H1 (cell line): ENCODE measurements around the gene SRPRA. TPM values are rescaled to one million over a fixed set of nuclear protein-coding genes. Genes with fewer than 3 reads are reported as not detected.

Experiments used
- CTCF ChIA-PET: fragments of 300-600 bp; sonication (Branson Sonifier 250); formaldehyde crosslinking; loops from one replicate; lab custom pipeline; 2021; ENCODE audit not compliant: partially characterized antibody; lab: Charles Lee
- POLR2A ChIA-PET: fragments of 300-600 bp; sonication (Branson Sonifier 250); formaldehyde crosslinking; loops from one replicate; lab custom pipeline; 2021; ENCODE audit warnings: inconsistent platforms; ENCODE audit not compliant: partially characterized antibody; lab: Charles Lee
- DNase-seq, 2 experiments: peaks; one replicate each; pipeline versions ENCODE4 v3.0.0 to v3.0.0-alpha.2; 2010 to 2022; ENCODE audit warnings: low spot score in 2 of 2, low read depth in 1 of 2, mixed read lengths in 1 of 2
- FAIRE-seq: peaks from 2 replicates; lab custom pipeline; 2011; peaks lifted over from hg19 to GRCh38; lab: Jason Lieb, UNC
- H2AFZ ChIP-seq: 2 replicates; pipeline ENCODE4 v1.8.1; 2012; ENCODE audit warnings: low read length, inconsistent platforms
- H2AK5ac ChIP-seq: 2 replicates; pipeline ENCODE4 v1.6.1; 2013; ENCODE audit warnings: low read depth, low read length
- H2BK120ac ChIP-seq: replicated peaks from 2 replicates; pipeline ENCODE3; 2013; ENCODE audit warnings: low read depth, low read length, inconsistent platforms
- H2BK12ac ChIP-seq: 2 replicates; pipeline ENCODE4 v1.6.1; 2013; ENCODE audit warnings: low read depth, low read length
- H2BK15ac ChIP-seq: 2 replicates; pipeline ENCODE4 v1.6.1; 2013; ENCODE audit warnings: low read length
- H2BK20ac ChIP-seq: 2 replicates; pipeline ENCODE4 v1.6.1; 2013; ENCODE audit warnings: low read length
- H2BK5ac ChIP-seq: 2 replicates; pipeline ENCODE4 v1.6.1; 2013; ENCODE audit warnings: low read depth, low read length
- H3K14ac ChIP-seq: 2 replicates; pipeline ENCODE4 v1.6.1; 2013; ENCODE audit warnings: inconsistent platforms; ENCODE audit not compliant: insufficient read length
- H3K18ac ChIP-seq: 2 replicates; pipeline ENCODE4 v1.6.1; 2013; ENCODE audit warnings: low read length; ENCODE audit errors: extremely low read depth
- H3K23ac ChIP-seq: 2 replicates; pipeline ENCODE4 v1.6.1; 2013; ENCODE audit warnings: inconsistent platforms; ENCODE audit not compliant: insufficient read length
- H3K23me2 ChIP-seq: 2 replicates; pipeline ENCODE4 v1.6.1; 2013; ENCODE audit warnings: low read depth, low read length
- H3K27ac ChIP-seq: 2 replicates; pipeline ENCODE4 v1.6.1; 2011; ENCODE audit warnings: low read depth, low read length, inconsistent platforms
- H3K27me3 ChIP-seq, 4 experiments: replicated peaks in 1 of 4; 1 replicate in 1 of 4; 2 replicates in 3 of 4; pipeline versions ENCODE4 v1.6.1 to v1.8.1; 2011 to 2013; ENCODE audit warnings: low read length in 3 of 4, mild to moderate bottlenecking in 3 of 4, inconsistent platforms in 2 of 4, mixed read lengths in 2 of 4, moderate library complexity in 1 of 4; ENCODE audit not compliant: control insufficient read depth in 3 of 4, insufficient read depth in 3 of 4; ENCODE audit errors: extremely low read depth in 1 of 4
- H3K36me3 ChIP-seq, 4 experiments: 2 replicates each; pipeline versions ENCODE4 v1.6.1 to v1.8.1; 2011 to 2013; ENCODE audit warnings: mild to moderate bottlenecking in 4 of 4, low read length in 3 of 4, moderate library complexity in 2 of 4, control low read depth in 1 of 4, inconsistent platforms in 1 of 4; ENCODE audit not compliant: insufficient read depth in 4 of 4, control insufficient read depth in 2 of 4
- H3K4ac ChIP-seq: replicated peaks from 2 replicates; pipeline ENCODE3; 2013; ENCODE audit warnings: low read length, low read depth, mixed read lengths, inconsistent platforms; ENCODE audit not compliant: insufficient read length
- H3K4me1 ChIP-seq, 4 experiments: replicated peaks in 1 of 4; 1 replicate in 1 of 4; 2 replicates in 3 of 4; pipeline versions ENCODE4 v1.6.1 to v1.8.1; 2011 to 2013; ENCODE audit warnings: low read length in 3 of 4, inconsistent platforms in 2 of 4, mixed read lengths in 1 of 4; ENCODE audit not compliant: insufficient read depth in 4 of 4, control insufficient read depth in 3 of 4
- H3K4me2 ChIP-seq, 2 experiments: 2 replicates each; pipeline versions ENCODE4 v1.6.1 to v1.8.1; 2011 to 2013; ENCODE audit warnings: low read depth in 2 of 2, low read length in 2 of 2, control low read depth in 1 of 2, inconsistent platforms in 1 of 2, mild to moderate bottlenecking in 1 of 2; ENCODE audit not compliant: insufficient read depth in 1 of 2
- H3K4me3 ChIP-seq, 4 experiments: fragments of 200-600, 300-600 bp in 1 of 4; sonication (generic), shearing (Covaris generic), sonication (Bioruptor Twin) in 1 of 4; 2 replicates each; pipeline versions ENCODE4 v1.5.1 to v1.8.1; 2011 to 2016; ENCODE audit warnings: low read length in 4 of 4, low read depth in 3 of 4, control low read depth in 2 of 4, inconsistent platforms in 2 of 4, mild to moderate bottlenecking in 2 of 4, mixed read lengths in 1 of 4, moderate library complexity in 1 of 4; ENCODE audit not compliant: insufficient read depth in 2 of 4; ENCODE audit errors: extremely low read depth in 1 of 4
- H3K56ac ChIP-seq: replicated peaks from 2 replicates; pipeline ENCODE3; 2013; ENCODE audit warnings: low read depth, mild to moderate bottlenecking, mixed read lengths, low read length, inconsistent platforms; ENCODE audit not compliant: insufficient read length
- H3K79me1 ChIP-seq: 2 replicates; pipeline ENCODE4 v1.6.1; 2013; ENCODE audit warnings: low read depth, low read length, control low read depth
- H3K79me2 ChIP-seq, 2 experiments: 2 replicates each; pipeline versions ENCODE4 v1.6.1 to v1.8.1; 2012 to 2013; ENCODE audit warnings: low read length in 2 of 2, mild to moderate bottlenecking in 2 of 2, inconsistent platforms in 1 of 2; ENCODE audit not compliant: insufficient read depth in 2 of 2, control insufficient read depth in 1 of 2
- H3K9ac ChIP-seq, 4 experiments: replicated peaks in 1 of 4; 1 replicate in 1 of 4; 2 replicates in 3 of 4; pipeline versions ENCODE4 v1.6.1 to v1.8.1; 2011 to 2013; ENCODE audit warnings: low read depth in 3 of 4, low read length in 3 of 4, control low read depth in 2 of 4, mild to moderate bottlenecking in 2 of 4, moderate library complexity in 2 of 4, inconsistent platforms in 1 of 4; ENCODE audit errors: extremely low read depth in 1 of 4
- H3K9me3 ChIP-seq, 2 experiments: 2 replicates each; pipeline versions ENCODE4 v1.6.1 to v1.8.1; 2012 to 2013; ENCODE audit warnings: mild to moderate bottlenecking in 2 of 2, moderate library complexity in 2 of 2, control low read depth in 1 of 2, inconsistent platforms in 1 of 2, low read depth in 1 of 2, low read length in 1 of 2, mixed read lengths in 1 of 2; ENCODE audit not compliant: insufficient read depth in 2 of 2
- H4K20me1 ChIP-seq, 2 experiments: replicated peaks in 1 of 2; 2 replicates each; pipeline versions ENCODE3 to v1.8.1; 2011 to 2013; ENCODE audit warnings: inconsistent platforms in 2 of 2, low read length in 2 of 2, mild to moderate bottlenecking in 1 of 2; ENCODE audit not compliant: insufficient read depth in 2 of 2, control insufficient read depth in 1 of 2
- H4K5ac ChIP-seq: 2 replicates; pipeline ENCODE4 v1.6.1; 2013; ENCODE audit warnings: low read length, low read depth, mixed read lengths, inconsistent platforms; ENCODE audit not compliant: insufficient read length
- H4K8ac ChIP-seq: 2 replicates; pipeline ENCODE4 v1.8.0; 2013; ENCODE audit warnings: mild to moderate bottlenecking, moderate library complexity, low read length, inconsistent platforms; ENCODE audit not compliant: insufficient read depth; ENCODE audit errors: extremely low read depth
- H4K91ac ChIP-seq: replicated peaks from 2 replicates; pipeline ENCODE3; 2013; ENCODE audit warnings: low read length, mixed read lengths, inconsistent platforms; ENCODE audit not compliant: insufficient read length
- ASH2L ChIP-seq: fragments of 200-600, 300-600 bp; sonication (generic); IDR thresholded peaks from one replicate; pipeline ENCODE4 v1.7.1; 2017; ENCODE audit warnings: low read length
- CBX5 ChIP-seq: fragments of 300-800, 300-1000 bp; sonication (generic); IDR thresholded peaks from 2 replicates; pipeline ENCODE4 v1.7.1; 2016; ENCODE audit warnings: antibody characterized with exemption, low read length, low read depth
- E2F6 ChIP-seq: IDR thresholded peaks from 2 replicates; pipeline ENCODE4 v1.6.1; 2012; ENCODE audit warnings: inconsistent platforms
- EP300 ChIP-seq, 2 experiments: IDR thresholded peaks; 1 replicate in 1 of 2; 2 replicates in 1 of 2; pipeline ENCODE4 v1.6.1; 2011 to 2012; ENCODE audit warnings: low read depth in 2 of 2, low read length in 2 of 2, mild to moderate bottlenecking in 2 of 2, borderline replicate concordance in 1 of 2, inconsistent platforms in 1 of 2, moderate library complexity in 1 of 2
- EZH2 ChIP-seq: fragments of 200-600 bp; sonication (generic); IDR thresholded peaks from 2 replicates; pipeline ENCODE4 v1.7.1; 2012; ENCODE audit warnings: low read depth, mild to moderate bottlenecking, moderate library complexity, low read length, inconsistent platforms; ENCODE audit not compliant: severe bottlenecking
- HDAC2 ChIP-seq, 2 experiments: fragments of 300-600 bp in 1 of 2; sonication (generic) in 1 of 2; IDR thresholded peaks; 2 replicates each; pipeline ENCODE4 v1.6.1; 2011 to 2012; ENCODE audit warnings: low read depth in 2 of 2, low read length in 2 of 2, mild to moderate bottlenecking in 2 of 2, moderate library complexity in 2 of 2, borderline replicate concordance in 1 of 2, inconsistent platforms in 1 of 2
- NRF1 ChIP-seq: IDR thresholded peaks from 2 replicates; pipeline ENCODE4 v1.6.1; 2011; ENCODE audit warnings: mild to moderate bottlenecking, low read depth, low read length, improper control_type of control experiment
- POU5F1 ChIP-seq: IDR thresholded peaks from 2 replicates; pipeline ENCODE4 v1.6.1; 2011; ENCODE audit warnings: low read depth, mild to moderate bottlenecking, low read length, moderate library complexity
- RXRA ChIP-seq: IDR thresholded peaks from 2 replicates; pipeline ENCODE4 v1.6.1; 2011; ENCODE audit warnings: low read depth, mild to moderate bottlenecking, low read length, moderate library complexity; ENCODE audit not compliant: insufficient read depth
- SP4 ChIP-seq: IDR thresholded peaks from 2 replicates; pipeline ENCODE4 v1.6.1; 2012; ENCODE audit warnings: low read length, inconsistent platforms
- SUZ12 ChIP-seq: fragments of 200-600 bp; sonication (generic); IDR thresholded peaks from 2 replicates; pipeline ENCODE4 v1.6.1; 2012; ENCODE audit warnings: mild to moderate bottlenecking, inconsistent platforms, low read length, moderate library complexity, mixed read lengths
- TAF1 ChIP-seq: IDR thresholded peaks from 2 replicates; pipeline ENCODE4 v1.6.1; 2011; ENCODE audit warnings: mild to moderate bottlenecking, low read depth, low read length
- WGBS, 2 experiments: shearing (Covaris generic) in 1 of 2; methylation state at CpG; one replicate each; pipeline versions ENCODE4 v1.1.6 to v1.1.7; 2013 to 2015; ENCODE audit warnings: low lambda C conversion rate in 2 of 2, mixed read lengths in 2 of 2, inconsistent platforms in 1 of 2, low coverage in 1 of 2, missing lambda C conversion rate in 1 of 2; ENCODE audit not compliant: insufficient replicate concordance in 2 of 2, insufficient coverage in 1 of 2, insufficient read length in 1 of 2; ENCODE audit errors: extremely low coverage in 1 of 2, missing lambda C conversion rate in 1 of 2; 5-methylcytosine and 5-hydroxymethylcytosine counted together
- polyA plus RNA-seq, 7 experiments: library from polyadenylated mRNA; depleted of rRNA in 3 of 7; stranded (reverse) in 5 of 7; unstranded in 2 of 7; fragments of >200 nt in 5 of 7; fragments of 200-250 nt in 2 of 7; gene quantifications; 1 replicate in 5 of 7; 2 replicates in 1 of 7; 4 replicates in 1 of 7; pipeline versions ENCODE4 v1.2.1 to v1.2.3, GENCODE V29; 2011 to 2013; ENCODE audit warnings: missing spikeins in 2 of 7, mixed read lengths in 2 of 7
- total RNA-seq: library from RNA; stranded (reverse); fragmentation: NEBNext Ultra II Directional; extraction: Animal tissue kit (Norgen Biotek cat#: 25700); gene quantifications from 2 replicates; pipeline ENCODE4 v1.2.1, GENCODE V29; 2021

SRPRA gene
- total and polyA plus RNA-seq, 2 of the 8 experiments (the other 6 are each of a cell fraction or from before 2014, with no cell fraction given), result 57.6 to 62.0 TPM

DNA sequence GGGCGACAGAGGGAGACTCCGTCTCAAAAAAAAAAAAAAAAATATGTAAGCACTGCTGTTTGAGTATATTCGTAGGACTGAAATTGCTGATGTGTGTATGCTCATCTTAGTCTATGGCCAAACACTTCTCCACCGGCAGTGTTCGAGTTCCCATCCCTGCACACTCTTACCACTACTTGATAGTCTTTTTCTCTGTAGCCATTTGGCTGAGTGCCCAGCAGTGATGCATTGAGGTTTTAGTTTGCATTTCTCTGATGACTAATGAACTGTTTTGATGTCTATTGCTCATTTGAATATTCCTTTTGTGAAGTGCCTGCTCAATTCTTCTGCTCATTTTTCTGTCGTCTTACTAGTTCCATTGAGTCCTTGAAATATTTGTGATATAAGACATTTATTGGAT, 16.1 kb upstream of the SRPRA start:
- Histone ChIP-seq H4K20me1 (no peaks in the 10 kb centered on the region), H4K5ac (no peak overlapping the region), H2BK120ac (no peak overlapping the region), H3K27me3 (peaks cover 0 to 5% (median 2%) of the 10 kb centered on the region in 4 experiments; a peak in 4 of 7 replicates), H3K36me3 (no peaks in the 10 kb centered on the region), H3K18ac (no peak overlapping the region), H2AK5ac (no peak overlapping the region), H3K56ac (no peak overlapping the region), H2BK12ac (no peak overlapping the region), H3K14ac (no peak overlapping the region), H2BK5ac (no peak overlapping the region), H3K79me2 (no peaks in the 10 kb centered on the region), H3K27ac (no peak overlapping the region), H3K9me3 (no peaks in the 10 kb centered on the region), H3K9ac (no peak overlapping the region), H3K79me1 (peaks cover 2% of the 10 kb centered on the region; the same call in 1 of the 2 replicates), H2BK15ac (no peak overlapping the region), H4K91ac (no peak overlapping the region), H3K23me2 (peaks cover 13% of the 10 kb centered on the region), H3K4me3 (no peak overlapping the region), H2BK20ac (no peak overlapping the region), H3K4ac (no peak overlapping the region), H4K8ac (no peak overlapping the region), H2AFZ (no peak overlapping the region), H3K4me1 (peaks cover 0 to 6% (median 4%) of the 10 kb centered on the region in 4 experiments; a peak in 4 of 7 replicates), H3K23ac (no peak overlapping the region), H3K4me2 (no peak overlapping the region)
- ChIA-PET CTCF (interaction anchor here (1.1 kb wide), 1 partner anchor 13 kb away, joined by 3 read pairs; no protein-coding TSS in a partner anchor), POLR2A (interaction anchor here (0.7 to 1.8 kb wide), 3 partner anchors 10 to 144 kb away, joined by 4 to 5 read pairs (median 5); partner anchors contain the start of gene DCPS)
- DNase-seq (no peak), FAIRE-seq (no peak)
- 92% methylated on average over 6 of the region's 6 CpGs; no CpG with 5 or more reads in 1 of the 2 experiments for WGBS, 2 experiments
- TF ChIP-seq TAF1 (no peak), SUZ12 (no peak), NRF1 (no peak), SP4 (no peak), EP300 (IDR thresholded peaks at IDR 0.05; ENCODE audit: borderline replicate concordance in 1 of 2, low read depth in 2 of 2, low read length in 2 of 2) (no peak), CBX5 (no peak), RXRA (no peak), HDAC2 (IDR thresholded peaks at IDR 0.05; ENCODE audit: borderline replicate concordance in 1 of 2, low read depth in 2 of 2, low read length in 2 of 2) (no peak), E2F6 (no peak), ASH2L (no peak), EZH2 (no peak), POU5F1 (no peak)
